HepG2 (cell line): ENCODE results near the gene LRRC25. TPM values are rescaled to one million over a fixed set of nuclear protein-coding genes. Genes with fewer than 3 reads are reported as not detected.

Source experiments
- ATAC-seq: fragments of 200-7000 bp; cut with Tn5 transposase; 3 replicates; pipeline ENCODE4 v1.9.1; 2020; ENCODE audit warnings: mild to moderate bottlenecking, moderate library complexity
- BruUV-seq: library from RNA; stranded (reverse); fragments of 400-500 nt; replicated peaks from 2 replicates; lab custom pipeline; 2021; lab: Mats Ljungman, UMichigan
- CTCF ChIA-PET: fragments of 300-600 bp; formaldehyde crosslinking; extraction: SDS; loops from one replicate; lab custom pipeline; 2021; ENCODE audit warnings: low total read pairs, inconsistent platforms, low intra/inter-chr PET ratio; lab: Yijun Ruan, JAX
- POLR2A ChIA-PET: fragments of 350-600 bp; sonication (Branson Sonifier 250); formaldehyde crosslinking; loops from one replicate; lab custom pipeline; 2020; ENCODE audit warnings: antibody characterized with exemption, inconsistent platforms; lab: Yijun Ruan, JAX
- DNase-seq: peaks from one replicate; pipeline ENCODE4 v3.0.0-alpha.2; 2015; ENCODE audit warnings: low spot score
- FAIRE-seq: peaks from 3 replicates; lab custom pipeline; 2011; peaks lifted over from hg19 to GRCh38; lab: Jason Lieb, UNC
- H2AFZ ChIP-seq: one replicate; pipeline ENCODE4 v1.6.1; 2011; ENCODE audit warnings: low read length, inconsistent platforms
- H3K27ac ChIP-seq: fragments of 300-600 bp; 3 replicates; pipeline ENCODE4 v1.8.0; 2011; ENCODE audit warnings: mixed run types, mild to moderate bottlenecking, mixed read lengths, low read length, inconsistent platforms; ENCODE audit not compliant: insufficient read depth; ENCODE audit errors: extremely low read length
- H3K27me3 ChIP-seq, 2 experiments: fragments of 200-600 bp in 1 of 2; 2 replicates in 1 of 2; 3 replicates in 1 of 2; pipeline versions ENCODE4 v1.6.0 to v1.8.0; 2011; ENCODE audit warnings: low read length in 2 of 2, mild to moderate bottlenecking in 2 of 2, moderate library complexity in 2 of 2, inconsistent platforms in 1 of 2; ENCODE audit not compliant: insufficient read depth in 2 of 2, control insufficient read depth in 1 of 2
- H3K36me3 ChIP-seq, 2 experiments: fragments of 200-600 bp in 1 of 2; replicated peaks in 1 of 2; 2 replicates in 1 of 2; 3 replicates in 1 of 2; pipeline versions ENCODE4 v1.5.1 to v1.8.0; 2011; ENCODE audit warnings: low read length in 2 of 2, inconsistent platforms in 1 of 2; ENCODE audit not compliant: insufficient read depth in 2 of 2, control insufficient read depth in 1 of 2
- H3K4me1 ChIP-seq: 2 replicates; pipeline ENCODE4 v1.5.1; 2012; ENCODE audit warnings: low read length, inconsistent platforms; ENCODE audit not compliant: insufficient read depth
- H3K4me2 ChIP-seq: 2 replicates; pipeline ENCODE4 v1.6.0; 2011; ENCODE audit warnings: low read depth, low read length, inconsistent platforms
- H3K4me3 ChIP-seq, 3 experiments: fragments of 200-600 bp in 1 of 3; sonication (generic), shearing (Covaris generic) in 1 of 3; replicated peaks in 1 of 3; 2 replicates each; pipeline ENCODE4 v1.5.1; 2011 to 2016; ENCODE audit warnings: low read length in 3 of 3, inconsistent platforms in 2 of 3, low read depth in 2 of 3, mild to moderate bottlenecking in 2 of 3, control low read depth in 1 of 3, mixed read lengths in 1 of 3; ENCODE audit not compliant: insufficient read depth in 1 of 3
- H3K79me2 ChIP-seq: one replicate; pipeline ENCODE4 v1.6.1; 2011; ENCODE audit warnings: low read length, inconsistent platforms; ENCODE audit not compliant: insufficient read depth
- H3K9ac ChIP-seq: 2 replicates; pipeline ENCODE4 v1.6.0; 2011; ENCODE audit warnings: mild to moderate bottlenecking, low read depth, low read length, inconsistent platforms; ENCODE audit not compliant: insufficient read depth
- H3K9me3 ChIP-seq: 2 replicates; pipeline ENCODE4 v1.5.1; 2012; ENCODE audit warnings: mild to moderate bottlenecking, low read length
- H4K20me1 ChIP-seq: 2 replicates; pipeline ENCODE4 v1.6.0; 2011; ENCODE audit warnings: inconsistent platforms, mild to moderate bottlenecking, low read length, moderate library complexity; ENCODE audit not compliant: insufficient read depth
- GTF3A ChIP-seq: sonication (generic); formaldehyde crosslinking; conservative IDR thresholded peaks from 2 replicates; pipeline ENCODE4 v1.4.0; 2020; ENCODE audit warnings: mild to moderate bottlenecking, missing genetic modification reagents
- PAWR ChIP-seq: sonication (generic); formaldehyde crosslinking; IDR thresholded peaks from 2 replicates; pipeline ENCODE4 v1.4.0; 2020; ENCODE audit warnings: missing genetic modification reagents, mild to moderate bottlenecking, borderline replicate concordance
- REXO4 ChIP-seq: sonication (generic); formaldehyde crosslinking; IDR thresholded peaks from 2 replicates; pipeline ENCODE4 v1.8.0; 2022; ENCODE audit warnings: missing genetic modification reagents, mild to moderate bottlenecking, borderline replicate concordance
- ZBTB38 ChIP-seq: sonication (generic); formaldehyde crosslinking; IDR thresholded peaks from 2 replicates; pipeline ENCODE4 v1.5.1; 2020; ENCODE audit warnings: mild to moderate bottlenecking, missing genetic modification reagents
- ZNF570 ChIP-seq: sonication (generic); formaldehyde crosslinking; IDR thresholded peaks from 2 replicates; pipeline ENCODE4 v1.4.0; 2020; ENCODE audit warnings: mild to moderate bottlenecking, missing genetic modification reagents, borderline replicate concordance
- ZNF768 ChIP-seq: sonication (generic); formaldehyde crosslinking; IDR thresholded peaks from 2 replicates; pipeline ENCODE4 v1.4.0; 2020; ENCODE audit warnings: missing genetic modification reagents
- WGBS: methylation state at CpG from one replicate; pipeline ENCODE4 v1.1.6; 2017; ENCODE audit warnings: low lambda C conversion rate; 5-methylcytosine and 5-hydroxymethylcytosine counted together
- in situ Hi-C: cut with HindIII; loops from 2 replicates; pipeline ENCODE4 v1.10.0; 2017; ENCODE audit warnings: low pct_unique_long_range_greater_than_20kb; ENCODE audit not compliant: extremely low pct_ligation_motif_present
- intact Hi-C: fragments of 100-400 bp; cut with micrococcal nuclease; formaldehyde crosslinking; loops from one replicate; pipeline ENCODE4 v1.10.0; 2022; ENCODE audit not compliant: unreplicated experiment
- polyA plus RNA-seq, 8 experiments: library from polyadenylated mRNA; depleted of rRNA in 3 of 8; stranded (reverse) in 7 of 8; unstranded in 1 of 8; fragments of >200 nt; fragmentation: Illumina TruSeq in 4 of 8; extraction: Trizol in 4 of 8; gene quantifications; 2 replicates each; pipeline versions ENCODE4 v1.2.1 to v1.2.3, GENCODE V29; 2011 to 2016; ENCODE audit warnings: low read depth in 4 of 8, missing spikeins in 1 of 8, mixed read lengths in 1 of 8; ENCODE audit not compliant: insufficient read depth in 1 of 8
- total RNA-seq, 5 experiments: library from RNA; depleted of rRNA; stranded (reverse); fragments of >200 nt; fragmentation: Illumina TruSeq; extraction: Trizol; gene quantifications; 2 replicates each; pipeline ENCODE4 v1.2.3, GENCODE V29; 2016; ENCODE audit warnings: low read depth in 1 of 5
- TF ChIP-seq, protein P1 (sequence below): sonication (generic); formaldehyde crosslinking; IDR thresholded peaks from 2 replicates; pipeline ENCODE4 v1.5.1; 2020; ENCODE audit warnings: mild to moderate bottlenecking, missing genetic modification reagents, moderate library complexity

Gene LRRC25
- total and polyA plus RNA-seq, 2 of the 13 experiments (the other 11 are each of a cell fraction or from before 2014, with no cell fraction given) = 0.13 to 0.53 TPM

DNA sequence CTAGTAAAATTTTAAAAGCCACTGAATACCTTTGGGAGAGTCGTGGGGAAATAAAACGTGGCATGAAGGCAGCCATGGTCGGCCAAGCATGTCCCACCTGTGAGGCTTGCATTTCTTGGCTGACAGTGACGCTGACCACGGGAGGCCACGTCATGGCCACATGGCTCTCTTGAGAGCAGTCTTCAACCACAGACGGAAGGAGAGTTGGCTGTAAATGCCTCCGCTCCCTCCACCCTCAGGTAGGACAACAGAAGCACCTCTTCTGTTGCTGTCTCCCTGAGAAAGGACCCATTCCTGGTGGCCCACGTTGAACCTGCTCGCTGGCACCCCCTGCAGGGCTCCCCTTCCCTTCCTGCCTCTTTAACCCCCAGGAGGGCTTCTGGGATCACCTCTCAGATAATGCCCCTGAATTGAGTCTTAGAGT lies 10.6 kb upstream of the LRRC25 start (continued):
- TF ChIP-seq, protein P1, sequence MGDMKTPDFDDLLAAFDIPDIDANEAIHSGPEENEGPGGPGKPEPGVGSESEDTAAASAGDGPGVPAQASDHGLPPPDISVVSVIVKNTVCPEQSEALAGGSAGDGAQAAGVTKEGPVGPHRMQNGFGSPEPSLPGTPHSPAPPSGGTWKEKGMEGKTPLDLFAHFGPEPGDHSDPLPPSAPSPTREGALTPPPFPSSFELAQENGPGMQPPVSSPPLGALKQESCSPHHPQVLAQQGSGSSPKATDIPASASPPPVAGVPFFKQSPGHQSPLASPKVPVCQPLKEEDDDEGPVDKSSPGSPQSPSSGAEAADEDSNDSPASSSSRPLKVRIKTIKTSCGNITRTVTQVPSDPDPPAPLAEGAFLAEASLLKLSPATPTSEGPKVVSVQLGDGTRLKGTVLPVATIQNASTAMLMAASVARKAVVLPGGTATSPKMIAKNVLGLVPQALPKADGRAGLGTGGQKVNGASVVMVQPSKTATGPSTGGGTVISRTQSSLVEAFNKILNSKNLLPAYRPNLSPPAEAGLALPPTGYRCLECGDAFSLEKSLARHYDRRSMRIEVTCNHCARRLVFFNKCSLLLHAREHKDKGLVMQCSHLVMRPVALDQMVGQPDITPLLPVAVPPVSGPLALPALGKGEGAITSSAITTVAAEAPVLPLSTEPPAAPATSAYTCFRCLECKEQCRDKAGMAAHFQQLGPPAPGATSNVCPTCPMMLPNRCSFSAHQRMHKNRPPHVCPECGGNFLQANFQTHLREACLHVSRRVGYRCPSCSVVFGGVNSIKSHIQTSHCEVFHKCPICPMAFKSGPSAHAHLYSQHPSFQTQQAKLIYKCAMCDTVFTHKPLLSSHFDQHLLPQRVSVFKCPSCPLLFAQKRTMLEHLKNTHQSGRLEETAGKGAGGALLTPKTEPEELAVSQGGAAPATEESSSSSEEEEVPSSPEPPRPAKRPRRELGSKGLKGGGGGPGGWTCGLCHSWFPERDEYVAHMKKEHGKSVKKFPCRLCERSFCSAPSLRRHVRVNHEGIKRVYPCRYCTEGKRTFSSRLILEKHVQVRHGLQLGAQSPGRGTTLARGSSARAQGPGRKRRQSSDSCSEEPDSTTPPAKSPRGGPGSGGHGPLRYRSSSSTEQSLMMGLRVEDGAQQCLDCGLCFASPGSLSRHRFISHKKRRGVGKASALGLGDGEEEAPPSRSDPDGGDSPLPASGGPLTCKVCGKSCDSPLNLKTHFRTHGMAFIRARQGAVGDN (CRISPR knock-in tag) = peak; percentile 36
- TF ChIP-seq REXO4 (CRISPR knock-in tag) (no peak), ZBTB38 (CRISPR knock-in tag) (0 out of 2 replicates have a peak, but pooled peaks have one; percentile 33)

DNA sequence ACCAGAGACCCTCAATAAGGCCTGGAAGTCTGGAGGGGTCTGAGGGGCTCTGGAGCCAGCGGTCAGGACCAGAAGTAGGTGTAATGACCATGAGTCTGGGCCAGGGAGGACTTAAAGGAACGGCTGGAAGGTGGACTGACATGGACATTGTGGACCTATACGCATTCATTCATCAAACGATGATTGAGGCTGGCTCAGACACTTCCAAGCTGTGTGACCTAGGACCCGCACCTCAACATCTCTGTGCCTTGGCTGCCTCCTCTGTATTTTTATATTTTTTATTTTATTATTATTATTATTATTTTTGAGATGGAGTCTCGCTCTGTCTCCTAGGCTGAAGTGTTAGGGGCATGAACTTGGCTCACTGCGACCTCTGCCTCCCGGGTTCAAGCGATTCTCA lies 9.3 kb upstream of the LRRC25 start:
- no peaks in the 10 kb centered on the region for H3K36me3 ChIP-seq
- ATAC-seq (no peak), FAIRE-seq (no peak), DNase-seq (no peak)
- intact Hi-C loops = no loop called here
- peaks cover 50% of the 10 kb centered on the region for H3K4me1 ChIP-seq
- no peaks in the 10 kb centered on the region for H3K9me3 ChIP-seq
- no peaks in the 10 kb centered on the region for H3K27me3 ChIP-seq
- POLR2A ChIA-PET = no interaction called here
- no peak overlapping the region for H3K4me3 ChIP-seq
- H4K20me1 ChIP-seq = no peaks in the 10 kb centered on the region
- CTCF ChIA-PET = interaction anchor here (2.3 kb wide), 1 partner anchor 19 kb away, joined by 8 read pairs; no protein-coding TSS in a partner anchor
- no peak for TF ChIP-seq PAWR (CRISPR knock-in tag)
- peak; percentile 72 for TF ChIP-seq ZNF768 (CRISPR knock-in tag)
- no peak for TF ChIP-seq ZNF570 (CRISPR knock-in tag)
- no peak for TF ChIP-seq GTF3A
- in situ Hi-C loops = loop anchor here (10.0 kb wide), 1 partner anchor 62 kb away; the partner anchor contains the start of gene PGPEP1
- H3K9ac ChIP-seq = no peak overlapping the region
- H3K27ac ChIP-seq = no peak overlapping the region
- no peak overlapping the region for H2AFZ ChIP-seq
- no peak overlapping the region for H3K4me2 ChIP-seq
- H3K79me2 ChIP-seq = no peaks in the 10 kb centered on the region
- 86% methylated on average over 9 of the region's 9 CpGs for WGBS
- no TSS peak for BruUV-seq
